GM19397 (cell line): ENCODE data around the gene CHN2.
"Not testable (repeated sequence)": the region's sequence is repeated elsewhere in the genome, so short reads cannot be mapped to it uniquely, and the experiment has no call there.

Source experiments
- ATAC-seq: cut with Tn5 transposase; IDR thresholded peaks from one replicate; pipeline ENCODE4 v1.9.1; 2021; ENCODE audit warnings: mild to moderate bottlenecking, moderate library complexity; ENCODE audit not compliant: unreplicated experiment

CHN2 gene

DNA sequence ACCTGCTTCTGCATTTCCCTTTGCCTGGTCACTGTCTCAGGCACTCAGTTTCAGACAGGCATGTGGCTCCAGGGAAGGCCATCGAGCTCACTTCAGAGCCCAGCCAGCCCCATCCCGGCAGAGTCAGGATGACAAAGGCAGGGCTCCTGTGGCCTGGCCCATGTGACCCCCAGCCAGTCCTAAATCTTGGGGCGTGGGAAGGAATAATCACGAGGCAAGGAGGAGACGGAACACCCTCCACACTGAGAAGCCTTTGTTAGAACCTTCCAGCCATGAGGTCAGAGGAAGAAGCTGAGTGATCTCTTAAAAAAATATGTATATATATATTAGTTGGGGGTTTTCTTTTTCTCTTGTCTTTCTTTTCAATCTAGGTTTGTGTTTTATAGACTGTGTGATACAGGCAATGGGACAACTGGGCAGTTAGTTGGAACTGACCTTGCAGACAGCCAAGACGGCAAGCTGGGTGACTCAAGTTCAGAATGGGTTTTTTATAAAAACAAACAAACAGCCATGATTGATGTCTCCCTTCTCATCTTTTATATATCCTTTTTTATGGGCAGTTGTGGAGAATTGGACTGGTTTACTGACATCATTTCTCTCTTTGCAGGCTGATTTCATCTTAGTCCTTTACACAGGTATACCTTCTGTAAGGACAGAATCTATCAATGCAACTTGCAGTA, 60.8 kb downstream of the CHN2 start:
- no peak for ATAC-seq

DNA sequence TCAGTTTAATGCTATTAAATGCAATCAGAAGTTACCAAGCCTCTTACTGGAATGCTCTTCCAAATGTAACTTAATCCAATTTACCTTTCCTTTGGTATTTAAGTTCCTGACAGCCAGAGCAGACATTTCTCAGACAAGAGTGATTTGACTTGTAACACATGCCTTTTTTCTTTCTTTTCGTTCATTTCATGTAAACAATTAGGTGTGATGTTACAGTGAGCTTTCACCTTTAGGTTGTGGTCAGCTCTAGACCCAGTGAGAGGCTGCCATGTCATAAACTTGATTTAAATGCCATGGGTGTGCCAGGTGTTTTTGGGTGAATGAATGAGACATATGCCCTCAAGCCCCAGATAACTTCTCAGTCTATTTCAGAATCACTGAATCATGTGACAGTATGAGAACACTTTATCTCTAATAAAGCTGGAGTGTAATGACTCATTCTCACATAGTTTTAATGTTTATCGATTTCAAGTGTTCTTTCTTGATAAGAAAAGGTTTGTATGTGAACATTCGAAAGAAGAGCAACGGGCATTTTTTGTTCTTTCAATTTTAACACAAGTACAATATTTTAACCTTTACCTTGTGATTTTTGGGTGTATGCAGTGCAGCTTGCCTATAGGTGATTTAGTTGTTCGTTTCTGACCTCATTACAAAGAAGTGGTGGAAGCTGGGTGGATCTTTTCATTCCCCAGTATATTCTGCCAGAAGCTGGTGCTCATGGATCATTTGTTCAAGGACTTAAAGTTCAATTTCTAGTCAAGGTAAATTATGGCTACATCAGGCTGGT, 61.5 kb downstream of the CHN2 start:
- ATAC-seq, result no peak

- ATAC-seq, result no peak
Observed at GRCh38 chr7:29256693-29257002, 62.1 kb downstream of the CHN2 start.

DNA sequence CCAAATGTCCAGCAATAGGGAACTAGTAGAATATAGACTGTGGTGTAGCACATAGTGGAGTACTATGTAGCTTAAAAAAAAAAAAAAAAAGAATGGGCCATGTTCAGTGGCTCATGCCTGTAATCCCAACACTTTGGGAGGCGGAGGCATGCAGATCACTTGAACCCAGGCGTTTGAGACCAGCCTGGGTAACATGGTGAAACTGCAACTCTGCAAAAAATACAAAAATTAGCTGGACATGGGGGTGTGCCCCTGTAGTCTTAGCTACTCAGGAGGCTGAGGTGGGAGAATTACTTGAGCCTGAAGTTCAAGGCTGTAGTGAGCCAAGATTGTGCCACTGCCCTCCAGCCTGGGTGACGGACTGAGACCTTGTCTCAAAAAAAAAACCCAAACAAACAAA, 64.4 kb downstream of the CHN2 start:
- no peak for ATAC-seq

- no peak for ATAC-seq
Observed at GRCh38 chr7:29262191-29262917, 67.8 kb downstream of the CHN2 start.

DNA sequence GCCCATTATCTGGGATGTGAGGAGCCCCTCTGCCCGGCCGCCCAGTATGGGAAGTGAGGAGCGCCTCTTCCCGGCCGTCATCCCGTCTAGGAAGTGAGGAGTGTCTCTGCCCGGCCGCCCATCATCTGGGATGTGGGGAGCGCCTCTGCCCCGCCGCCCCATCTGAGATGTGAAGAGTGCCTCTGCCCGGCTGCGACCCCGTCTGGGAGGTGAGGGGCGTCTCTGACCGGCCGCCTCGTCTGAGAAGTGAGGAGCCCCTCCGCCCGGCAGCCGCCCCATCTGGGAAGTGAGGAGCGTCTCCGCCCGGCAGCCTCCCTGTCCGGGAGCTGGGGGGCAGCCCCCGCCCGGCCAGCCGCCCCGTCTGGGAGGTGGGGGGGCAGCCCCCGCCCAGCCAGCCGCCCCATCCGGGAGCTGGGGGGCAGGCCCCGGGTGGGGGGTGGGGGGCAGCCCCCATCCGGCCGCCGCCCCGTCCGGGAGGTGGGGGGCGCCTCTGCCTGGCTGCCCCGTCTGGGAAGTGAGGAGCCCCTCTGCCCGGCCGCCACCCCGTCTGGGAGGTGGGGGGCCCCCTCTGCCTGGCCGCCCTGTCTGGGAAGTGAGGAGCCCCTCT, 69.1 kb downstream of the CHN2 start:
- ATAC-seq, result not testable (repeated sequence)

DNA sequence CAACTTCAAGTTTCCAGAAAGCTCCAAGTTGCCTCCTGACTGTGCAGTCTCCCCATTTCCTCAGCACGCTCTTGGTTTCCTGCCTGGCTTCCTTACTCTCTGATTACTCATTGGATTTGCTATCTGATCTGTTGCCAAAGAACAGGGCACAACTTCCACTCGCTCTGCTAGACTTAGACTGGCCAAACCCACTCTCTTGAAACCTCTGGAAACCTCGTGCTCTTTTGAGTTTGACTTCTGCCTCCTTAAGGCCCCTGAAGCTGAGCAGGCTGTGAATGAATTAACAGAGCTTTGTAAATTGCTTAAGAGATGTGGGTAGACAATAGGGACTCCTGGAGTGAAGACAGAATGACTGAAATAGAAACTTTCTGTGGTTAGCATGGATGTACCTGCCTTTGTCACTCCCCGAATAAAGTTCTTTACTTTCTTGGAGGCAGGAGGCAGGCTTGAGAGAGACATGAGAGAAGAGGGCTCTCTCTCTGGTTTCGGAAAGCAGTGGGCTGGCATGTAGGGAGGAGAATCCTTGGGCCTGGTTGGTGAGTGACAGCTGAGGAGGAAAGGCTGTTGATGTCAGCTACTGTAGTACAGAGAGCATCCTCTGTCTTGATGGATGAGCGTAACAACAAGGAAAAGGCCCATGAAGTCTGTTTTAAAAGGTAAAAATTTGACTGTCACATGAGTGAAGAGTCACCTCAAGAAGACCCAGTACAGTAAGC, 70.8 kb downstream of the CHN2 start:
- ATAC-seq, result no peak

DNA sequence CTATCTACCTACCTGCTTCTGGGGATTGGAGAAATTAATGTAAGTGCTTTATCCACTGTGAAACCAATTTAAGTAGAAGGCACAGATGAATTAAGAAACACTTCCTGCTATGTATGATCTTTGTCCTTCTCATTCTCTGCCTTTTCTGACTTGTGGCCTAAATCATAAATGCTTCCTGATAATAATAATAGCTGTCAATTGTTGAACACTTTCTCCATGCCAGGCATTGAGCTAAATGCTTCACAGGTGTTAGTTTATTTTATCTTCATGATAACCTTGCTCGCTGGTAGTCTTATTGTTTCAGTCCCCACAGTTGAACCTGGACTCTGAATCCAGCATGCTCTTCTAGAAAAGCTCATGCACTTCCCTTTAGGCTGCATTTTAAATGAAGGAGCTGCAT, 75.4 kb downstream of the CHN2 start:
- no peak for ATAC-seq

- no peak for ATAC-seq
Observed at GRCh38 chr7:29270594-29271318, 76.2 kb downstream of the CHN2 start.

DNA sequence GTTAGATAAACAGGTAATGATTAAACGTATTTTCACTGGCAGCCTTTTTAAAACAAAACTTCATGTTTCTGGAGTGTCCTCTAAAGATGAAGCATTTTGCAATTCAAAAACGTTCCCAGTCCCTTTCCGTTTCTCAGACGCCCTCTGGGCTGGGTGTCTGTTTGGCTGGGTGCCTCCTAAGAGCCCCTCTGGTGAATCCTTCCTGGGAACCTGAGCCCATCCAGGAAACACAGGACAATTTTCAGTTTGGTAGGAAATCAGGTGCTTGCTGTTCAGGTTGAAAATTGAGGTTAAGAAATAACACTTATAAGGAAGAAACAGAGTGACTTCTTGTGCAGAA, 76.7 kb downstream of the CHN2 start:
- no peak for ATAC-seq

DNA sequence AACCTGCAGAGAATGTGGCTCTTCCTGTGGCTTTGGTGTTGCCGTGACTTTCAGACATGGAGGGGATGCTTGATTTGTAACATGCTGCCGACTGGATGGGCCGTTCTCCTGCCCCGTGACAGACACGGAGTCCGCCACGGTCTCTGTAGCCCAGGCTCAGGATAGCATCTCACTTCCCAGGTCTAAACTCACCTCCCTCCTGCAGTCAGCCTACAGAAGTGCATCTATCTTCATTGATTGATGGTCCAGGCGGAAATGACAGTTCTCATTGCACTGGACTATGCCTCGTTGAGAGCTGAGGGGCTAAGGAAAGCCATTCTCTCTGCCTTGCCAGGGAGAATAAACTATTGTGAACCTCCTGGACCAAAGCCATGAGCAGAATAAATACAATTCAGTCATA, 77.5 kb downstream of the CHN2 start:
- ATAC-seq, result no peak

GRCh38 chr7:29274146-29275017, 79.8 kb downstream of the CHN2 start:
- ATAC-seq, result no peak

GRCh38 chr7:29275018-29275318, 80.4 kb downstream of the CHN2 start:
- no peak for ATAC-seq

DNA sequence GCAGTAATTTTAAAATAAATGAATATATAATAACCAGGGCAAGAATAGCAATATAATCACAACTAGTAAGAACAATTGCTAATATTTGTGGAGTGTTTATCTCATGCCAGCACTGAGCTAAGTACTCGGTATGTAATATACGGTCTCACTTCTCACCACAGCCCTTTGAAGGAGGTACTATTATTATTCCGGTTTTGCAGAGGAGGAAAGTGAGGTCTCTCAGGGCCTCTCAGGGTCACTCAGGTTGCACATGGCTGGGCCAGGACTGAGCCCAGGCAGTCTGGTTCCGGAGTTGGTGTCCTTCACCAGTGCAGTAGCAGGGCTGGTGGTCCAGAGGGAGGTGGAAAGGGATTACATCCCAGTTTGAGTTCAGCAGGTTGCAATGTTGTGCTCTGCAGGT, 80.9 kb downstream of the CHN2 start:
- no peak for ATAC-seq

DNA sequence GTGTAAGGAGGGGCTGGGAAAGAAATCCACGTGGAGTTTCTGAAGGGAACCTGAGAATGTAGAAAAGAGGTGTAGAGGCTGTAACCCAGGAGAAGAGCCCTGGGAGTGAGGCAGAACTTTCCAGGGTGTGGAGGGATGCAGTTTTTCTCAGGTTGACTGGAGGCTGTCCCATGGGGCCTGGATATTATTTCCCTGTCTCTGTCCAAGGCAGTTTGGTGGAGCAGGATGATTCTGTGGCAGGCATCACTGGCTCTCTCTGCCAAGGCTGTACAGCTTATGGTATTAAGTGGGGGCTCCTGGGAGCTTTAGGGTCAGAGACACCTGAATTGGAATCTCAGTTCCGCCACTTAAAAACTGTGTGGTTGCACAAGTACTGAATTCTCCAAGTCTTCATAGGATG, 81.6 kb downstream of the CHN2 start:
- no peak for ATAC-seq

DNA sequence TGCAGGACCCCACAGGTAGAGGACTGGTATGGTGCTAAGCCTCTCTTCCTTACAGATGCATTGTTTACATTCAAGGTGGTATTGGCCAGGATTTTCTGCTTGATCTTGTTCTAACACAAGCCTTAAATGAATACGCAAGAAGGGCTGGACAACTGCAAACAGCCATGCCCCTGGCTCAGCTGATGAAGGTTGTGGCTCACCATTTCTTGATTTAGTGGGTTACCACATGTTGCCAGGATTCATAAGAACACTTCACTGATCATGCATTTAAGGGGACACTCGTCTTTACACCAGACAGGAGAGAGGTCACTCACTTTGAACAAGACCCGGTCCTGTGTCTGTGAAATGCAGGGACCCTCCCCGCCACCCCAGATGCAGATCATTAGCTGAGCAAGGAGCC, 82.2 kb downstream of the CHN2 start:
- no peak for ATAC-seq

DNA sequence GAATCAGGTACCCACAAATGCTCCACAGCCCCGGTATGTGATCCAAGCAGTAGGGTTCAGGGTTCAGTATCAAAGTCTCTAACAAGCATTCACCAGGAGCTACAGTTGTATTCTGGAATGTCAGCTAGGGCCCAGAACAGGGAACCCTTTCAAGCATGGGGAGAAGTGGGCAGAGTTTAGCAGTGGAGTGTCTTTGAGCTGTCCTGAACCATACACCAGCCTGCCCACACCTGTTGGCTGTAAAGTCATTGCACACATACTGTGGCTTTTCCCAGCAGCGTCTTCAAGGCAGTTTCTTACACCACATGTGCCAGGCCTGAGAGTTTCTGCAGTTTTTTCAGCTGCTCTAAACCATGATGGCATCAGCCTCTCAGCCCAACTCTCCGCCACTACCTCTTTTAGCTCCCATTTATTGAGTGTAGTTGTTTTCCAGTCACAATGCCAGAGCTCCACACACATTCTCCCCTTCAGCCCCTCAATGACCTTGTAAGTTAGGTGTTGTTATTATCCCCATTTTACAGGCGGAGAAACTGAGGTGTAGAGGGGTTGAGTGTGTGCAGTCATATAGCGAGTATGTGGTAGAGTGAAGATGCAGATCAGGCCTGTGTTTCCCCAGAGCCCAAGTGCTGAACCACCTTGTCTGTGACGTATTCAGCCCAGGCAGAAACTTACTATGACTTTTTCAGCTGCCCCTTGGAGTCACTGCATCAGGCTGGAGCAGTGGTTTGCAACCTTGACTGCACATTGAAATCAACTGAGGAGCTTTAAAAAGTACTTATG, 83.1 kb downstream of the CHN2 start:
- ATAC-seq, result no peak

DNA sequence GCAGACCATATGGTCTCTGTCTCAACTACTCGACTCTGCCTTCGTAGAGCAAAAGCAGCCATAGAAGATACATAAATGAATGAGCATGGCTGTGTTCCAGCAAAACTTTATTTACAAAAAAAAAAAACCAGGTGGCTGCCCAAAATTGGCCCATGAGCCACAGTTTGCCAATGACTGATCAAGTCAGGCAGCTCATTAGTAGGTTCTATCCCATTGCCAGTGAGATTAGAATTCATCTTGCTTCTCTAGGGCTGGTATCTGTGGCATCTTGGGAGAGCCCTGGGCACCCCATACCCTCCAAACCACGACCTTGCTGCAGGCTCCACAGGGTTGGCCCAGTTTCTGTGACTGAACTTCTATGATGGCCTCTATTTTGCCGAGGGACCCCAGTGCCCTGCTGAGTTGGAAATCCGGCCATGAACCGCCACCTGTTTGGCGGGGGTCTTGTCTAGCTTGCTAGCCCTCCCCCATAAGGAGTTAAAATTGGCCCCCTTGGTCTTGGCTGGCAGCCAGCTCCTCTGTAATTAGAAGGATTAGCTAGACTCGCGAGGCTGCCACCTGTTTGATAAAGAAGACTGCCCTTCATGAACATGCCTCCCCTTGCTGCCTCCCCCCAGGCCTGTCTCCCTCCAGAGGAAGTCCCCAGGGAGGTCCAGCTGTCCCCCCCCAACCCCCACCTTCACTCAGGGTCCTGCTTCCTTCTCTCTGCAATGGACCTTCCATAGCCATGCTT, 83.9 kb downstream of the CHN2 start:
- no peak for ATAC-seq
